HCT116 (cell line): Measurements from ENCODE around the gene ATP1A4.
A peak's percentile ranks its signal among the peaks of the same experiment; 100 is the strongest.

ENCODE experiments used
- ATF3 ChIP-seq: IDR thresholded peaks from 2 replicates; pipeline ENCODE4 v1.6.1; 2012
- CTCF ChIP-seq, 3 experiments: fragments of 200-600 bp in 1 of 3; sonication (generic) in 1 of 3; IDR thresholded peaks in 2 of 3; conservative IDR thresholded peaks in 1 of 3; 2 replicates each; pipeline ENCODE4 v1.5.1; 2012 to 2017; ENCODE audit warnings: low read depth in 2 of 3, low read length in 2 of 3, antibody characterized with exemption in 1 of 3, borderline replicate concordance in 1 of 3, control low read depth in 1 of 3, mild to moderate bottlenecking in 1 of 3, mixed read lengths in 1 of 3, mixed run types in 1 of 3, moderate library complexity in 1 of 3; ENCODE audit not compliant: insufficient read depth in 1 of 3
- EZH2 ChIP-seq: fragments of 200-600 bp; sonication (generic); IDR thresholded peaks from 2 replicates; pipeline ENCODE4 v1.6.1; 2017; ENCODE audit warnings: antibody characterized with exemption, mixed run types
- POLR2A ChIP-seq: IDR thresholded peaks from 2 replicates; pipeline ENCODE4 v1.7.0; 2011; ENCODE audit warnings: borderline replicate concordance; ENCODE audit not compliant: insufficient read depth, insufficient read length; ENCODE audit errors: extremely low read depth
- SIN3A ChIP-seq: IDR thresholded peaks from 2 replicates; pipeline ENCODE4 v1.6.1; 2012; ENCODE audit warnings: low read depth
- SP1 ChIP-seq: IDR thresholded peaks from 2 replicates; pipeline ENCODE4 v1.6.1; 2012; ENCODE audit warnings: low read depth
- TF ChIP-seq, protein P1 (sequence below): IDR thresholded peaks from 2 replicates; pipeline ENCODE4 v1.6.1; 2012; ENCODE audit warnings: low read depth
- TF ChIP-seq, protein P2 (sequence below): IDR thresholded peaks from 2 replicates; pipeline ENCODE4 v1.6.1; 2012

- no peak for TF ChIP-seq EZH2
- TF ChIP-seq SP1, result no peak
- TF ChIP-seq, protein P1, sequence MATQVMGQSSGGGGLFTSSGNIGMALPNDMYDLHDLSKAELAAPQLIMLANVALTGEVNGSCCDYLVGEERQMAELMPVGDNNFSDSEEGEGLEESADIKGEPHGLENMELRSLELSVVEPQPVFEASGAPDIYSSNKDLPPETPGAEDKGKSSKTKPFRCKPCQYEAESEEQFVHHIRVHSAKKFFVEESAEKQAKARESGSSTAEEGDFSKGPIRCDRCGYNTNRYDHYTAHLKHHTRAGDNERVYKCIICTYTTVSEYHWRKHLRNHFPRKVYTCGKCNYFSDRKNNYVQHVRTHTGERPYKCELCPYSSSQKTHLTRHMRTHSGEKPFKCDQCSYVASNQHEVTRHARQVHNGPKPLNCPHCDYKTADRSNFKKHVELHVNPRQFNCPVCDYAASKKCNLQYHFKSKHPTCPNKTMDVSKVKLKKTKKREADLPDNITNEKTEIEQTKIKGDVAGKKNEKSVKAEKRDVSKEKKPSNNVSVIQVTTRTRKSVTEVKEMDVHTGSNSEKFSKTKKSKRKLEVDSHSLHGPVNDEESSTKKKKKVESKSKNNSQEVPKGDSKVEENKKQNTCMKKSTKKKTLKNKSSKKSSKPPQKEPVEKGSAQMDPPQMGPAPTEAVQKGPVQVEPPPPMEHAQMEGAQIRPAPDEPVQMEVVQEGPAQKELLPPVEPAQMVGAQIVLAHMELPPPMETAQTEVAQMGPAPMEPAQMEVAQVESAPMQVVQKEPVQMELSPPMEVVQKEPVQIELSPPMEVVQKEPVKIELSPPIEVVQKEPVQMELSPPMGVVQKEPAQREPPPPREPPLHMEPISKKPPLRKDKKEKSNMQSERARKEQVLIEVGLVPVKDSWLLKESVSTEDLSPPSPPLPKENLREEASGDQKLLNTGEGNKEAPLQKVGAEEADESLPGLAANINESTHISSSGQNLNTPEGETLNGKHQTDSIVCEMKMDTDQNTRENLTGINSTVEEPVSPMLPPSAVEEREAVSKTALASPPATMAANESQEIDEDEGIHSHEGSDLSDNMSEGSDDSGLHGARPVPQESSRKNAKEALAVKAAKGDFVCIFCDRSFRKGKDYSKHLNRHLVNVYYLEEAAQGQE, result no peak
- peak; percentile 43 to 76 (median 74); a peak in 5 of 6 replicates for TF ChIP-seq CTCF (IDR thresholded peaks at IDR 0.05 in 2 of 3, conservative IDR thresholded peaks at IDR 0.05 in 1 of 3; ENCODE audit: borderline replicate concordance in 1 of 3, insufficient read depth in 1 of 3, low read depth in 2 of 3, low read length in 2 of 3)
- TF ChIP-seq POLR2A, result no peak
- TF ChIP-seq SIN3A, result no peak
- TF ChIP-seq, protein P2, sequence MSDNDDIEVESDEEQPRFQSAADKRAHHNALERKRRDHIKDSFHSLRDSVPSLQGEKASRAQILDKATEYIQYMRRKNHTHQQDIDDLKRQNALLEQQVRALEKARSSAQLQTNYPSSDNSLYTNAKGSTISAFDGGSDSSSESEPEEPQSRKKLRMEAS, result peak; percentile 98
- no peak; the same call in 1 of the 2 replicates for TF ChIP-seq ATF3
These were observed 42.3 kb upstream of the ATP1A4 start for GRCh38 chr1:160108888-160109662.
